Neuron (in vitro differentiated cells): ENCODE results near the gene CADPS2.
A peak's percentile ranks its signal among the peaks of the same experiment; 100 is the strongest.

Source experiments
- H2AFZ ChIP-seq: one replicate; pipeline ENCODE4 v1.6.1; 2013; ENCODE audit warnings: low read depth, mild to moderate bottlenecking, inconsistent platforms, low read length, moderate library complexity
- H3K27me3 ChIP-seq: one replicate; pipeline ENCODE4 v1.6.1; 2013; ENCODE audit warnings: low read length; ENCODE audit not compliant: insufficient read depth
- H3K36me3 ChIP-seq: one replicate; pipeline ENCODE4 v1.6.1; 2013; ENCODE audit warnings: low read length; ENCODE audit not compliant: insufficient read depth
- H3K4me1 ChIP-seq: one replicate; pipeline ENCODE4 v1.6.1; 2013; ENCODE audit warnings: low read length; ENCODE audit not compliant: insufficient read depth
- H3K4me3 ChIP-seq: 2 replicates; pipeline ENCODE4 v1.5.1; 2013; ENCODE audit warnings: mild to moderate bottlenecking, low read length, moderate library complexity
- H3K9me3 ChIP-seq: one replicate; pipeline ENCODE4 v1.6.1; 2013; ENCODE audit warnings: low read length

Gene CADPS2

DNA sequence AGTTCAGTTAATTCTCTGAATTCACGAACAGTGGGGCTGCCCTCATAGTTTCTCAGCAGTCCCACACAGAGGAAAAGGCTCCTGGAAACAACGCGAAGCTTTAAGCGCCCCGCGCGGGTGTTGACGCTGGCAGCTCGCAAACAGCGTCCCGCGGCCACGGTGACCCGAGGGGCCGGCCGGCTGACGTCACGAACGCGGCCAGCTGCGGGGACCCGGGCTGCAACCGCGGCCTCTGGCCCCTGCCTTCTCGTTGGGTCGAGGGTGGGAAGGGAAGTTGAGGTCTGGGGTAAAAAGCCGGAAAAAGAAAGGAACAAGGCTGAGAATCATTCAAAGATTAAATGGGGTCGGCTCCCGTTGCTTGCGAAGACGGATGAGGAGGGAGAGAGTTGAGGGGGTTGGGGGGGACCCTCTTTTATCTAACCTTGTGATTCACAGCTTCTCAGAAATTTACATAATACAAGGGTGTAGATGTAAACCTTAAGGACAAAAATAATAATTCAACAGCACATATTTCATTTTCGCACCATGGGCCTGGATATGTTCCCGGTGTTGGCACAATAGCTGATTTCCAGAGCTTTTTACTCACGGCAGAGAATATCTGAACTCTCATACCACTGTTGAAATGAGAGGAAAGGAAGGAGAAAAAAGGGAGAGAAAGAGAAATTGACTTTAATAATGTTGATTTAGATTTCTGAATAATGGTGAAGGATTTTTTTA is 574.4 kb downstream of the CADPS2 start:
- no peaks in the 10 kb centered on the region for H3K36me3 ChIP-seq
- H3K27me3 ChIP-seq: peaks cover 45% of the 10 kb centered on the region
- H2AFZ ChIP-seq: peak overlapping the region; percentile 44
- H3K4me3 ChIP-seq: peak overlapping the region; percentile 46
- peaks cover 5% of the 10 kb centered on the region for H3K9me3 ChIP-seq
- H3K4me1 ChIP-seq: peaks cover 26% of the 10 kb centered on the region

- H3K27me3 ChIP-seq: peaks cover 52% of the 10 kb centered on the region
Measured at GRCh38 chr7:122311050-122311700, 575.1 kb downstream of the CADPS2 start.

GRCh38 chr7:122310119-122311021 is 575.9 kb downstream of the CADPS2 start:
- H3K27me3 ChIP-seq: peaks cover 60% of the 10 kb centered on the region
- H3K9me3 ChIP-seq: peaks cover 2% of the 10 kb centered on the region
- H3K4me1 ChIP-seq: peaks cover 40% of the 10 kb centered on the region
- peak overlapping the region; percentile 46 for H3K4me3 ChIP-seq
- H2AFZ ChIP-seq: peak overlapping the region; percentile 91
- H3K36me3 ChIP-seq: no peaks in the 10 kb centered on the region

More at GRCh38 chr7:122311050-122311700, 575.1 kb downstream of the CADPS2 start:
- peaks cover 33% of the 10 kb centered on the region for H3K4me1 ChIP-seq
- H3K4me3 ChIP-seq: peak overlapping the region; percentile 46
- no peaks in the 10 kb centered on the region for H3K36me3 ChIP-seq
- H3K9me3 ChIP-seq: peaks cover 5% of the 10 kb centered on the region
- H2AFZ ChIP-seq: peak overlapping the region; percentile 44

DNA sequence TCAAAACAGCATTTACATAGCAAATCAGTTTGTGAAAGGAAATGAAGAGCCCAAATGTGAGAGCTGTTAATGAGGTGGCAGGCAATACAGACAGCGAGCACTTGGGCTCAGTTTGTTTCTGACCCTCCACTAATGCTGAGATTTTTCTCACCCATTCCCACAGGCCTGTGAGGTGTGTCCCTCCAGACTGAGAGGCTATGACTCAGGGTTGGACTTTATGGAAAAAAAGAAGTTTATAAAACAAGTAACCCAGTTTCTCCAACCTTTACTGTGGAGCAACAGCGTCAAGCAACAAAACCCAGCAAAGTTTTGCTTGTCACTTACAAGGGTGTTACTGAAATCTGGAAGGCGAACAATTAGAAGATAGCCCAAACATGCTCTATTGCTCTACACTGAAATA is 576.8 kb downstream of the CADPS2 start:
- Histone ChIP-seq H2AFZ (no peak overlapping the region), H3K4me3 (peak overlapping the region; percentile 46), H3K4me1 (peaks cover 49% of the 10 kb centered on the region), H3K9me3 (no peaks in the 10 kb centered on the region), H3K36me3 (no peaks in the 10 kb centered on the region), H3K27me3 (peaks cover 68% of the 10 kb centered on the region)

GRCh38 chr7:122307228-122307621 is 579.0 kb downstream of the CADPS2 start:
- Histone ChIP-seq H3K4me3 (peak overlapping the region; percentile 2), H3K27me3 (peaks cover 90% of the 10 kb centered on the region), H3K4me1 (peaks cover 55% of the 10 kb centered on the region), H2AFZ (peak overlapping the region; percentile 20), H3K36me3 (no peaks in the 10 kb centered on the region), H3K9me3 (no peaks in the 10 kb centered on the region)

- H3K4me3 ChIP-seq: peak overlapping the region; percentile 45
- H3K27me3 ChIP-seq: peaks cover 93% of the 10 kb centered on the region
Measured at GRCh38 chr7:122306320-122307227, 579.7 kb downstream of the CADPS2 start.

DNA sequence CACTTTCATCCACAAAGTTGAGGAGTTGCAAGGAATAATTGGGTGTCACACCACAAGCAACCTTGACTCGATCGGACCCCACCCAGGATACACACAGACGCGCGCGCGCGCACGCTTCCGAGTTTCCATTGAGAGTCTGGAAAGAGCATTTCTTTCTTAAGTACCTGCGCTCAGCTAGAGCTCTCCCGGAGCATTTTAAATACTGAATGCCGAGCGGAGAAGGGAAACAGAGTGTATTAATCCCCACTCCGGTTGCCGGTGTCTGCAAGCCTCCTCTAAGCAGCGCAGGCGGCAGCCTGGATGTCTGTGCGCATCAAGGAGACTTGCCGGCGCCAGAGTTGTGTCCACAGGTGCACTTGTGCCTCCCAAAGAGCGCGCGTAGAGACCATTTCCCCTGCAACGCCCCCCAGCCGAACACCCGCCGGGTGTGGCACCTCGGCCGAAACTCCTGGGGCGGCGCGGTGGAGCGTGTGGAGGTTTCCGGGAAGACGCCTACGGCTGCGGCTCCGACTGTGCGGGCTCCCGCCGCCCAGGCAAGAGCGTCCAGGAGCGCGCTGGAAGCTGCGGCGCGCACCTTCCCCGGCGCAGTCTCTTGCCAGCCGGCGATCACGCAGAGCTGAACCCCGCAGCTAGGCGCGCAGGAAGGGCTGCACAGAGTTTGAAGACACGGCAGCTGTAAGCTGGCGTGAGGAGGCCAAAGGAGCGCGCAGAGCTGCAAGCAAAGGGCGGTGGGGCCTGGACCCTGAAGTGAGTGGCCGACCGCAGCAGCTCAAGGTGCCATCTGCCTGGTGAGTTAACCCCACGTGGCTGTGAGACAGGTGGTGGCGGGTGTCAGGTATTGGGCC is 580.6 kb downstream of the CADPS2 start:
- H3K4me1 ChIP-seq: peaks cover 46% of the 10 kb centered on the region
- H3K4me3 ChIP-seq: peak overlapping the region; percentile 45
- H2AFZ ChIP-seq: peak overlapping the region; percentile 82
- no peaks in the 10 kb centered on the region for H3K36me3 ChIP-seq
- H3K9me3 ChIP-seq: peaks cover 4% of the 10 kb centered on the region
- peaks cover 94% of the 10 kb centered on the region for H3K27me3 ChIP-seq

More at GRCh38 chr7:122306320-122307227, 579.7 kb downstream of the CADPS2 start:
- H2AFZ ChIP-seq: peak overlapping the region; percentile 82
- H3K9me3 ChIP-seq: peaks cover 2% of the 10 kb centered on the region
- H3K36me3 ChIP-seq: no peaks in the 10 kb centered on the region
- H3K4me1 ChIP-seq: peaks cover 54% of the 10 kb centered on the region

- H3K36me3 ChIP-seq: no peaks in the 10 kb centered on the region
- peaks cover 39% of the 10 kb centered on the region for H3K4me1 ChIP-seq
- H3K9me3 ChIP-seq: peaks cover 4% of the 10 kb centered on the region
- peaks cover 96% of the 10 kb centered on the region for H3K27me3 ChIP-seq
- H2AFZ ChIP-seq: peak overlapping the region; percentile 82
- H3K4me3 ChIP-seq: peak overlapping the region; percentile 45
Measured at GRCh38 chr7:122304996-122305421, 581.3 kb downstream of the CADPS2 start.

DNA sequence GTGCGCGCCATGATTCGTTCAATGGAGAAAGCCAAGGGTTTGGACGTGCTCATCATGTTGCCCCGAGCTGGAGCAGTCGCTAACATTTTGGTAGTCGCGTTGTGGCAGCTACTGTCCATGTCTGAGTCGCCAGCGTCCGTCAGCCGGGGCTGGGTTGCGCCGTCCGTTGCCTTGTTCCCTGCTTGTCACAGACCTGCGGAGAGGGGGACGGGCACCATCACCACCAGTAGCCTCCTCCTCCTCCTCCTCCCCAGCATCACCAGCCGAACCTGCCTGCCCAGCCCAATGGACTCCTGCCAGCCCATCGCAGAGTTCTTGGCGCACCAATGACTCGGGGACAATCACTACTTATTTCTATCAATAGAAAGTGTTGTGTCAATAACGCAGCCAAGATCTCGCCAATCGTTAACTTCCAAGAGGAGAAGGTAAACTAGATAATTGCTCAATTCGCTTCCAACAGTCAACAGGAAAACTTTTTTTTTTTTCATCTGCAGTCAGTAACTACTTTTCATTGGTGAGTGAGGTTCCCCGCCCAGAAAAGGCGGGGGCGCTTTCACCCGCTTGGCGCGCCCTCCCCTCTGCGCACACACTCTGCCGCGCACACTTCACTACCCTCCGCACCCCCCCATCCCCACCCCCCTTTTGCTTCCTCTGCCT is 581.8 kb downstream of the CADPS2 start, which contains the start of gene FEZF1:
TSS of gene FEZF1 (minus strand) at position 432 of the 657 bp plus-strand sequence. CDS start at position 119, 313 bp downstream.
- Histone ChIP-seq H3K27me3 (peaks cover 97% of the 10 kb centered on the region), H3K4me3 (peak within 1 kb of the TSS; percentile 45), H3K36me3 (no peaks in the 10 kb centered on the region)

GRCh38 chr7:122303531-122304318 is 582.5 kb downstream of the CADPS2 start:
- peaks cover 35% of the 10 kb centered on the region for H3K4me1 ChIP-seq
- peaks cover 4% of the 10 kb centered on the region for H3K9me3 ChIP-seq
- no peaks in the 10 kb centered on the region for H3K36me3 ChIP-seq
- peak overlapping the region; percentile 12 for H2AFZ ChIP-seq
- peaks cover 95% of the 10 kb centered on the region for H3K27me3 ChIP-seq
- H3K4me3 ChIP-seq: peak overlapping the region; percentile 45

More for the DNA sequence above, 581.8 kb downstream of the CADPS2 start, which contains the start of gene FEZF1:
- peaks cover 35% of the 10 kb centered on the region for H3K4me1 ChIP-seq
- peaks cover 4% of the 10 kb centered on the region for H3K9me3 ChIP-seq
- H2AFZ ChIP-seq: peak within 1 kb of the TSS; percentile 82
